Measurements from ENCODE around the gene PAQR4. TPM values are rescaled to one million over a fixed set of nuclear protein-coding genes. Genes with fewer than 3 reads are reported as not detected.

PAQR4 gene
- total and polyA plus RNA-seq, 10 of the 15 experiments (the other 5 are each of a cell fraction or from before 2014, with no cell fraction given) = 0.39 to 31.8 (median 13.5) TPM

- H3K4me3 ChIP-seq = no peak overlapping the region
- H3K9me3 ChIP-seq (replicated peaks; ENCODE audit: control insufficient read depth, insufficient read depth, low read length) = no peaks in the 10 kb centered on the region
- H3K9ac ChIP-seq (ENCODE audit: control insufficient read depth, insufficient read depth, low read length) = no peak overlapping the region
- ChIA-PET POLR2A (no interaction called here), SMC1A (ENCODE audit: uncharacterized antibody, unreplicated experiment) (no interaction called here), RAD21 (ENCODE audit: unreplicated experiment) (no interaction called here), CTCF (interaction anchor here (1.5 to 2.4 kb wide), 3 partner anchors 16 to 29 kb away, joined by 4 to 6 read pairs (median 5); no protein-coding TSS in a partner anchor)
- H3K4me1 ChIP-seq (ENCODE audit: control insufficient read depth, insufficient read depth, low read length) = peaks cover 17% of the 10 kb centered on the region
- no peak overlapping the region; the same call in 1 of the 2 replicates for H2AFZ ChIP-seq (ENCODE audit: control insufficient read depth, low read depth, low read length)
- H3K4me2 ChIP-seq (ENCODE audit: control insufficient read depth, insufficient read depth) = no peak overlapping the region
- in situ Hi-C loops (cut with MboI) (no loop called here), intact Hi-C loops (cut with micrococcal nuclease; ENCODE audit: unreplicated experiment) (no loop called here)
- TF ChIP-seq TCF12 (IDR thresholded peaks at IDR 0.05; ENCODE audit: low read depth, low read length) = 0 out of 2 replicates have a peak, but pooled peaks have one; percentile 38
- peak; percentile 63 for TF ChIP-seq YY1 (IDR thresholded peaks at IDR 0.05; ENCODE audit: low read depth, low read length)
- TF ChIP-seq ATF3 (IDR thresholded peaks at IDR 0.05; ENCODE audit: borderline replicate concordance, extremely low read depth, low read depth, low read length) = no peak
- no peak for TF ChIP-seq CBX3 (IDR thresholded peaks at IDR 0.05; ENCODE audit: borderline replicate concordance, low read depth)
- peak; percentile 31 for TF ChIP-seq MEF2B (IDR thresholded peaks at IDR 0.05; ENCODE audit: partially characterized antibody, poor library complexity, severe bottlenecking)
- TF ChIP-seq PAX5 (IDR thresholded peaks at IDR 0.05; ENCODE audit: borderline replicate concordance, low read depth, low read length) = peak; percentile 34; the same call in 1 of the 2 replicates
- no peak for TF ChIP-seq IRF5 (IDR thresholded peaks at IDR 0.05; ENCODE audit: borderline replicate concordance)
- no peak for TF ChIP-seq CREM (IDR thresholded peaks at IDR 0.05; ENCODE audit: low read depth)
- no peak for TF ChIP-seq SREBF2 (IDR thresholded peaks at IDR 0.05; ENCODE audit: low read length)
- ATAC-seq (peak; percentile 49), FAIRE-seq (no peak), DNase-seq (ENCODE audit: low read depth, low spot score) (no peak)
- 14% methylated on average over 31 of the region's 31 CpGs for WGBS (ENCODE audit: insufficient coverage, insufficient replicate concordance, low lambda C conversion rate, missing lambda C conversion rate)
- H3K27me3 ChIP-seq (replicated peaks in 1 of 2; ENCODE audit: control insufficient read depth in 2 of 2, insufficient read depth in 2 of 2, low read length in 1 of 2) = no peaks in the 10 kb centered on the region
- H3K79me2 ChIP-seq (ENCODE audit: control insufficient read depth, insufficient read depth, low read length) = no peaks in the 10 kb centered on the region
- no peaks in the 10 kb centered on the region for H3K36me3 ChIP-seq (ENCODE audit: control insufficient read depth in 2 of 2, insufficient read depth in 2 of 2, low read length in 1 of 2)
- H3K27ac ChIP-seq (ENCODE audit: control insufficient read depth, insufficient read depth) = no peak overlapping the region
- no TSS peak for BruUV-seq (replicated peaks)
- H4K20me1 ChIP-seq (ENCODE audit: control insufficient read depth, insufficient read depth) = no peaks in the 10 kb centered on the region
Measured at GRCh38 chr16:2953706-2954627, 15.2 kb upstream of the PAQR4 start.
